Measurements from ENCODE around the gene AKAP14.
"Not testable (repeated sequence)": the region's sequence is repeated elsewhere in the genome, so short reads cannot be mapped to it uniquely, and the experiment has no call there.

Gene AKAP14

DNA sequence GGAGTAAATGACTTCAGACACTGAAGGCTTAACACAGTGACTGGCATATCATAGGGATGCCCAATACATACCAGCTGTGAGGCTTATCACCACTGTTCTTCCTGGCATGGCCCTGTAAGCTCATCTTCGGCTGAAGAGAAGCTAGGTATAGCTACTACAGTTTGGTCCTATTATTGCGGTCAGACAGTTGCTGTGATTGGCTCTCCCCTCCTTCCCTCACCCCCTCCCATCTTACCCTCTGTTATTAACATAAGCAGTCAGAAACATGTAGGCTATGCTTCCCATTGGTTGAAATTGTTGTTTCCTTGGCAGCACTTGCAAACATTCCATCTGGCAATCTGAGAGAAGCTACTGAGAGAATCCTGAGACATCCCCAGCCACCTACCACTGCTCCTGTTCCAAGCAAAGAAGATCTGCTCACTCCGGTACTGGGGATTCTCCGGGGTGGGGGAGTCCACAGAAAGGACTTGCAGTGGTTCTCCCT is at the start of gene AKAP14:
AKAP14 (plus strand) TSS at position 51 of the 484 bp plus-strand sequence. CDS start 7,331 bp downstream, outside the sequence.
- no peak for DNase-seq

- DNase-seq = peak; percentile 95 to 97
Observed at GRCh38 chrX:119852382-119853353, 43.0 kb upstream of the AKAP14 start, which contains the start of gene UPF3B. Gene UPF3B (minus strand): TSS chrX:119852963. CDS start chrX:119852928, 35 bp downstream.

- no peak for DNase-seq
Observed at GRCh38 chrX:119853444-119853843, 42.2 kb upstream of the AKAP14 start.

- DNase-seq = peak in 1 of 2 donors; percentile 29
Observed at GRCh38 chrX:119870626-119871131, 25.0 kb upstream of the AKAP14 start.

DNA sequence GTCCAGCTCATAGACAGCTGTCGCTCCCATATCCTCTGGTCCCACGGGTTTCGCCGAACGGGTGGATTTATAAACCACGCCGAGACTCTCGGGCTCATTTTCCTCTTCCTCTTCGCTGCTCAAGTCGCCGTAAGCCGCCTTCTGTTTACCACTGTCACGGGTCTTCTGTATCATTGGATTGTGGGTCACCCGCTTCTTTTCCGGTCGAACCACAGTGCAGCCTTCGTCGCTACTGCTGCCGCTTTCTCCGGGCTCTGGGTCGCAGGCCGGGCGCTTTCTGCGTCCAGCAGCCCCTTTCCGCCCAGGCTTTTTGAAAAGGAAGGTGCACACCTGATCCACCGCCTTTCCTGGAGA is 24.5 kb upstream of the AKAP14 start:
- no peak for DNase-seq

DNA sequence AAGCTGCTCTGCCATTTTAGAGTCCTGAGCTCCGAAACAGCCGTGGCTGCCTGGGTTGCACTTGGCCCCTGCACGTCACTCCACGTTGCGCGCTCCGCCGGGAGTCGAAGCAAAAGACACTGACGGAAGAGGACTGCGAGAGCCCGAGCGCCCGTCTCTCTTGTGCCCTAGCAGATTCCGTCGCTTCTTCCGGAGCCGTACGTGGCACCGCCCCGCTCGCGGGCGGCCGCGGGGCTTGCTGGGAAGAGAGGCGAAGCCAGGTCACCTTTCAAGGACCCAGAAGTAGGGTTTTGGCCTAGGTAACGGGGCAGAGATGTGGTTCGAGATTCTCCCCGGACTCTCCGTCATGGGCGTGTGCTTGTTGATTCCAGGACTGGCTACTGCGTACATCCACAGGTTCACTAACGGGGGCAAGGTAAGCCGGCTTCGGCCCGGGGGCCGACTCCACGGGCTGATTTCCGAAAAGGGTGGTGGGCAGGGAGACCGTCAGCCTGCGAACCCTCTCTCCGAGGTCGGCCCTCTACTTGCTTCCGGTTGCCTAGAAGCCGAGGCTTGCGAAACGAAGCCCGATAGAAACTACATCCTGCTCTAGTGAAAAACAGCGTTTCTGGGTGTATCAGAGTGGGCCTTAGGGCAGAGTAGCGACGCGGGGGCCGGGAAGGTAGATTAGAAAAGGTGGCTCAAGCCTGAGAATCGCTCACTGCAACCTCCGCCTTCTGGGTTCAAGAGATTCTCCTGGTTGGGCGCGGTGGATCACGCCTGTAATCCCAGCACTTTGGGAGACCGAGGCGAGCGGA is 23.9 kb upstream of the AKAP14 start, which contains the start of the genes NDUFA1 and RNF113A:
NDUFA1 (plus strand) TSS at position 234 of the 797 bp plus-strand sequence; CDS start at position 314, 80 bp downstream.
RNF113A (minus strand) TSS at position 135 of the 797 bp plus-strand sequence; CDS start at position 15, 120 bp downstream.
- peak; percentile 89 for DNase-seq

DNA sequence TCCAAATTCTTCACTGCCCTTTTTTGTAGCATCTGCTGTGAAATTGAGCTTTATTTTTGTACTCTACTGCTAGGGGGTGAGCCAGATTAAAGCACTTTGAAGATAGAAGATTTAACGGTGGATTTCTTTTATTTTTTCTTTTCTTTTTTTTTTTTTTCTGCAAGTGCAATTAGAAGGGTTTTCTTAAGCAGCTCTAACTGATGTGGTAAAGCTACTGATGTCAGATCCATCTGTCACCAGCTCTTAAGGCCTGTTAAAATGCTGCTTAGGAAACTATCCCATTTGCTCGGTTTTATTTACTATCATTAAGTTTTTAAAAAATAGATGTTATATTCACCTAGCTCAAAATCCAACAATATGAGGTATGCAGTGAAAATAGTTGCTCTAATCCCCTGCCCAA is 17.0 kb upstream of the AKAP14 start:
- no peak for DNase-seq

DNA sequence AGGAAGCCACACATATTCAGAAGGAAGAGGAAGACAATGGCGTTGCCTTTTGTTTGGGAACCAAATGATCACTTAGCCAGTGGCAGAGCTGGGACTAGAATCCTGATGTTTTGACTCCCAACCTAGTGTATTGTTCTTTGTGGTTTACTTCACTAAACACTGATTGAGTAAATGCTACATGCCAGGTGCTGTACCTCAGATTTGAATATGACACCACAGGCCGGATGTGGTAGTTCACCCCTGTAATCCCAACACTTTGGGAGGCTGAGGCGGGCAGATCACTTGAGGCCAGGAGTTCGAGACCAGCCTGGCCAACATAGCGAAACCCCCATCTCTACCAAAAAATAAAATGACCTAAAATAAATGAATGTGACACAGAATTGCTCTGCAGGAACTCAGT is 15.6 kb upstream of the AKAP14 start:
- peak in 1 of 2 donors; percentile 24 for DNase-seq

GRCh38 chrX:119880552-119881437 is 14.9 kb upstream of the AKAP14 start:
- DNase-seq = peak; percentile 47 to 50

- peak in 1 of 2 donors; percentile 68 for DNase-seq
Observed at GRCh38 chrX:119885554-119886428, 9.9 kb upstream of the AKAP14 start.

DNA sequence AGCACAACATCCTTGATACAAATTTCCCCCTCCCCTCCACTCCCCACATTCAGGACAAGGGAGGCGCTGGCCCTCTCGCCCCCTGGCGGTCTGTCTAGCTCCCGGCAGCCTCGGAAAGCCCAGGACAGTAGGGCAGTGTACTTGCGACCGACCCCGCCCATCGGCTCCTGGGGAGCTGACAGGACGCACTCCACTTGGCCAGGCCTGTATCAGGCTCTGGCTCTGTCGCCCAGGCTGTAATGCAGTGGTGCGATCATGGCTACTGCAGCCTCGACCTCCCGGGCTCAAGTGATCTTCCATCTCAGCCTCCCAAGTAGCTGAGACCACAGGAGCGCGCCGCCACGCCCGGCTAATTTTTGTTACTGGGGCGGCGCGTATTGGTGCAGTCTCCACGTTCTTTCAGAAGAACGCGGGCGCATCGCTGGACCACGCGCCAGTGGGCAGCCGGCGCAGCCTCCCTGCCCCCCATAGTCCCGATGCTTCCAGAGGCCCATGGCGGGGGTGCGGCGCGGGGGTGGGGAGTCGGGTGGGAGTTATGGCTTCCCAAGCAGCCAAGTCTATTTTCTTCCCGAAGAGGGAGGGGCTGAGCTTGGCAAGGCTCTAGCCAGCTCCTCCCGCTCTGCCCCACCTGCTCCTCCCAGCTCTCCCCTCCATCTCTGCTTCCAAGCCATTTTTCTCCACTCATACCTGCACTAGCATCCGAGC is 7.8 kb upstream of the AKAP14 start:
- peak; percentile 62 for DNase-seq

- DNase-seq = not testable (repeated sequence)
Observed at GRCh38 chrX:119890626-119891025, 5.1 kb upstream of the AKAP14 start.

GRCh38 chrX:119891961-119892692 is 3.6 kb upstream of the AKAP14 start:
- DNase-seq = not testable (repeated sequence)

DNA sequence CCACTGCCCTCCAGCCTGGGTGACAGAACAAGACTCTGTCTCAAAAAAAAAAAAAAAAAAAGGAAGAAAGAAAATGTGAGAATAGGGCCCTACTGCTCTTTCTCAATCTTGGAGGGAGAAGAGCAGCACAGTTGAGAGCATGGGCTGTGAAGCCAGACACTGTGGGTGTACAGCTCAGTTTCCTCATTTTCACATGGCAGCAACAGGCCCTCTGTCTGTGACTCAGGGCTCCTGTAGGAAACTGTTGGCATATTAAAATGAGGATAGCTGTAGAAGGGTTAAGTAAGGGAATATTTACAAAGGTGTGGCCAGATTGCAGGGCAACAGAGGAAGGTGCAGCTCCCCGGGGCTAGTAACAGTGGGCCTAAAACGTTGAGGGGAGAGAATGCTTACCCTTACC is 3.4 kb downstream of the AKAP14 start:
- peak in 1 of 2 donors; percentile 36 for DNase-seq

- DNase-seq = no peak
Observed at GRCh38 chrX:119900976-119901375, 5.3 kb downstream of the AKAP14 start.

- no peak for DNase-seq
Observed at GRCh38 chrX:119916310-119916709, 20.6 kb downstream of the AKAP14 start.

GRCh38 chrX:119917877-119918276 is 22.2 kb downstream of the AKAP14 start:
- no peak for DNase-seq

- no peak for DNase-seq
Observed at GRCh38 chrX:119919835-119920585, 24.3 kb downstream of the AKAP14 start.
